C4-2B (cell line): ENCODE measurements around the gene SLC39A11.
"Not testable (repeated sequence)": the region's sequence is repeated elsewhere in the genome, so short reads cannot be mapped to it uniquely, and the experiment has no call there.

Source experiments
- H3K27ac ChIP-seq: fragments of 450-650 bp; 2 replicates; pipeline ENCODE4 v1.5.1; 2017
- ZFX ChIP-seq: fragments of 450-650 bp; IDR thresholded peaks from 2 replicates; pipeline ENCODE4 v1.6.1; 2017
- TF ChIP-seq, protein P1 (sequence below): fragments of 450-650 bp; conservative IDR thresholded peaks from 2 replicates; pipeline ENCODE4 v1.5.1; 2017; ENCODE audit warnings: mild to moderate bottlenecking

The SLC39A11 gene

GRCh38 chr17:73062726-73063125, 29.8 kb downstream of the SLC39A11 start:
- no peak overlapping the region for H3K27ac ChIP-seq

DNA sequence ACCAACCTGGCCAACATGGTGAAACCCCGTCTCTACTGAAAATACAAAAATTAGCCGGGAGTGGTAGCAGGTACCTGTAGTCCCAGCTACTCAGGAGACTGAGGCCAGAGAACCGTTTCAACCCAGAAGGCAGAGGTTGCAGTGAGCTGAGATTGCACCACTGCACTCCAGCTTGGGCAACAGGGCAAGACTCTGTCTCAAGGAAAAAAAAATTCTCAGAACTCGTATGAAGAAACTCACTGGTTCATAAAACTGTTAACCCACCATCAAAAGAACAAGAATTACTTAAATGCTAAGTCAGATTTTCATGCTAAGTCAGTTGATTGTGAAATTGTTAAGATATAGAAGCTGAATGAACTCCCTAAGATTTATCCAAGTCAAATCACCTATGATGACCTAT, 31.3 kb downstream of the SLC39A11 start:
- H3K27ac ChIP-seq: no peak overlapping the region
- TF ChIP-seq, protein P1, sequence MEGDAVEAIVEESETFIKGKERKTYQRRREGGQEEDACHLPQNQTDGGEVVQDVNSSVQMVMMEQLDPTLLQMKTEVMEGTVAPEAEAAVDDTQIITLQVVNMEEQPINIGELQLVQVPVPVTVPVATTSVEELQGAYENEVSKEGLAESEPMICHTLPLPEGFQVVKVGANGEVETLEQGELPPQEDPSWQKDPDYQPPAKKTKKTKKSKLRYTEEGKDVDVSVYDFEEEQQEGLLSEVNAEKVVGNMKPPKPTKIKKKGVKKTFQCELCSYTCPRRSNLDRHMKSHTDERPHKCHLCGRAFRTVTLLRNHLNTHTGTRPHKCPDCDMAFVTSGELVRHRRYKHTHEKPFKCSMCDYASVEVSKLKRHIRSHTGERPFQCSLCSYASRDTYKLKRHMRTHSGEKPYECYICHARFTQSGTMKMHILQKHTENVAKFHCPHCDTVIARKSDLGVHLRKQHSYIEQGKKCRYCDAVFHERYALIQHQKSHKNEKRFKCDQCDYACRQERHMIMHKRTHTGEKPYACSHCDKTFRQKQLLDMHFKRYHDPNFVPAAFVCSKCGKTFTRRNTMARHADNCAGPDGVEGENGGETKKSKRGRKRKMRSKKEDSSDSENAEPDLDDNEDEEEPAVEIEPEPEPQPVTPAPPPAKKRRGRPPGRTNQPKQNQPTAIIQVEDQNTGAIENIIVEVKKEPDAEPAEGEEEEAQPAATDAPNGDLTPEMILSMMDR: no peak
- TF ChIP-seq ZFX: no peak

More at GRCh38 chr17:73062726-73063125, 29.8 kb downstream of the SLC39A11 start:
- TF ChIP-seq, protein P1: no peak
- TF ChIP-seq ZFX: no peak

GRCh38 chr17:73060721-73061120, 31.8 kb downstream of the SLC39A11 start:
- TF ChIP-seq ZFX: no peak
- TF ChIP-seq, protein P1: no peak
- H3K27ac ChIP-seq: no peak overlapping the region

GRCh38 chr17:73059713-73060112, 32.8 kb downstream of the SLC39A11 start:
- H3K27ac ChIP-seq: not testable (repeated sequence)

GRCh38 chr17:73058022-73058421, 34.5 kb downstream of the SLC39A11 start:
- no peak overlapping the region for H3K27ac ChIP-seq
- TF ChIP-seq, protein P1: no peak
- TF ChIP-seq ZFX: no peak

DNA sequence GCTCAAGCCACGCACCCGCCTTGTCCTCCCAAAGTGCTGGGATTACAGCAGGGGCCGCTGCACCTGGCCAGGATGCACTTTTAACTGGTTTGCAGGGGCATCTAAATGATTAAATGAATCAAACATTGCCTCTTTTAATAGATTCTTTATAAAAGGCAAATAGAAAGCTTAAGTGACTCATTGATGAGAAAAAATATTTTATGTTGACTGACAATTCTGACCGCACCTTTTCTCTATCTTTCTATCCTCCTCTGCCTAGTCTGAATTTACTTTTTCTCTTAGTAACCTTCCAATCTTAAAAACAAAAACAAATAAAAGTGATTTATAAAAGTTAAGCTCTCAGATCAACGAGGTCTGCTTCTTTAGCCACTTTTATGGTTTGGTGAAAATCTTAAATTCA, 35.3 kb downstream of the SLC39A11 start:
- TF ChIP-seq ZFX: no peak
- no peak overlapping the region for H3K27ac ChIP-seq

GRCh38 chr17:73052923-73053322, 39.6 kb downstream of the SLC39A11 start:
- no peak overlapping the region for H3K27ac ChIP-seq
- no peak for TF ChIP-seq ZFX
- TF ChIP-seq, protein P1: no peak

- no peak overlapping the region for H3K27ac ChIP-seq
- no peak for TF ChIP-seq ZFX
- TF ChIP-seq, protein P1: no peak
Observed at GRCh38 chr17:73050797-73051196, 41.7 kb downstream of the SLC39A11 start.

DNA sequence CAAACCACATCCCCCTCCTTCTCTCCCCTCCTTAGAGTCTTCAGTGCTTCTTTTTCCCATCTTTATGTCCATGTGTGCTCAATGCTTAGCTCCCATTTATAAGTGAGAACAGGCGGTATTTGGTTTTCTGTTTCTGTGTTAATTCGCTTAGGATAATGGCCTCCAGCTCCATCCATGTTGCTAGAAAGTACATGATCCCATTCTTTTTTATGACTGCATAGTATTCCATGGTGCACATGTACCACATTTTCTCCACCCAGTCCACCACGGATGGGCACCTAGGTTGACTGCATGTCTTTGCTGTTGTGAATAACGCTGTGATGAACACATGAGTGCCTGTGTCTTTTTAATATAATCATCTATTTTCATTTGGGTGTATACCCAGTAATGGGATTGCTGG, 44.3 kb downstream of the SLC39A11 start:
- no peak overlapping the region for H3K27ac ChIP-seq
- no peak for TF ChIP-seq ZFX
- TF ChIP-seq, protein P1: no peak
